ENCODE results near the gene SLC25A15. TPM values are rescaled to one million over a fixed set of nuclear protein-coding genes. Genes with fewer than 3 reads are reported as not detected.

The SLC25A15 gene
- total and polyA plus RNA-seq, 2 experiments from 2014 or later, result 12.7 to 24.4 TPM

DNA sequence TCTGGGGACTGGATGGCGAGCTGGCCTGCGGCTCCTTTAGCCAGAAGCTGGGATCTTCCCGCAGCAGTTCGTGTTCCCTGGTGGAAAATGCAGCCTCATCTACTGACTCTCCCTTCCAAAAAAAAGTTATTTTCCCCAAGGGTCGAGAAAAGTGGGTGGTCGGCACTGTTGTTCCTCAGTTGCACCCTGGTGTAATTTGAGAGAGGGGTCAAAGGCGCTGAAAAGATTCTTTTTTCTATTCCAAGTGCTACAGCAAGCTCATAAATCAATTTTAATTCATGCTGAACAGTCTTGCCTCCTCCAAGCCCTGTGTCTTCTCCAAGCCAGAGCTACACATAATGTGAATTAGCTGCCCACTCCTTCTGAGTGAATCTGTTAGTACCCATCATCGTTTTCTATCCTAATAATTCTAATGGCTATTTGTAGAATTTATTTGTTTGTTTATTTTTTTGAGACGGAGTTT lies 774 bp downstream of the SLC25A15 start:
- Histone ChIP-seq H3K27me3 (replicated peaks; ENCODE audit: insufficient read depth) (no peaks in the 10 kb centered on the region), H3K36me3 (ENCODE audit: low read depth) (no peaks in the 10 kb centered on the region), H3K9me3 (ENCODE audit: low read depth) (no peaks in the 10 kb centered on the region), H3K4me2 (ENCODE audit: unreplicated experiment) (peak overlapping the region; percentile 83), H3K4me1 (ENCODE audit: insufficient read depth) (peaks cover 17% of the 10 kb centered on the region), H2AFZ (peak overlapping the region; percentile 92), H4K20me1 (ENCODE audit: insufficient read depth) (no peaks in the 10 kb centered on the region), H3K9me2 (ENCODE audit: insufficient read depth) (no peaks in the 10 kb centered on the region), H3K79me2 (ENCODE audit: insufficient read depth) (peaks cover 13% of the 10 kb centered on the region), H3K9ac (peak overlapping the region; percentile 86), H3F3A (ENCODE audit: insufficient read depth) (peaks cover 27% of the 10 kb centered on the region), H3K27ac (peak overlapping the region; percentile 72), H3K4me3 (peak overlapping the region; percentile 83)
- in situ Hi-C loops (cut with MboI), result no loop called here
- WGBS, 2 experiments (ENCODE audit: low coverage in 1 of 2, low lambda C conversion rate in 2 of 2, missing lambda C conversion rate in 2 of 2), result 12% methylated on average over 9 of the region's 9 CpGs
- DNase-seq, result no peak
- TF ChIP-seq EZH2phosphoT487 (IDR thresholded peaks at IDR 0.05; ENCODE audit: insufficient read depth, low read depth), result no peak
- no peak for TF ChIP-seq EZH2 (IDR thresholded peaks at IDR 0.05; ENCODE audit: insufficient read depth, poor library complexity, severe bottlenecking)

DNA sequence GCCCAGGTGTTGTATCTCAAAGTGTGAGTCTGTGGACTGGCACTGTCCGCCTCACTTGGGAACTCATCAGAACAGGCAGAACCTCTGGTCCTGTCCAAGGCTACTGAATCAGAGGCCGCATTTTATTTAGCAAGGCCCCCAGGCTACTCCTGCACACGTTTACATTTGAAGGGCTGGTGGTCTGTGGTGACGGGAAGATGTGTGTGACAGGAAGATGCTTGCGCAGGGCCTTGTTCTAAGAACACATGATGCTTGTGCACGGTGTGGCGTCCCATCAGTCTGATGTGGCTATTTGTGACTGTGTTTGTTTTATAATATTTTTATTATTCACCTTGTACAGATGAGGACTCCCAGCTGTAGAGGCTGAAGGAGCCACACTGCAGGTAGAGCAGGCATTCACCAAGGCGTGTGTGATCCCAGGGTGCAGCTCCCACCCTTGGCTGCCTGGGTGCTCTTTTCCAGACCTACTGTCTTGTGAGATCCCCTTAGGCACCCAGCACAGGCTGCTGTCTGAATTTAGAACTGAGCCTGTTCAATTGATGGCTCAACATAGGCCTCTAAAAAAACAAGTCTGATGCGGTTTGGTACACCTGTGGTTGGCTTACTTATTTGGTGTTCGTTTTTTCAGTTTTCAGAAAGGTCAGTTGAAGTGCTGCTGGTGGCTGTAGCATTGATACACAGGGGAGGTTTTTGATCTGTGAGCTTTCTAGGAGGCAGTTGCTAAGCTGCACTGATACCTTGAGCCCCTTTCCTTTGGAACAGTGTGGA lies 3.1 kb downstream of the SLC25A15 start:
- TF ChIP-seq EZH2phosphoT487 (IDR thresholded peaks at IDR 0.05; ENCODE audit: insufficient read depth, low read depth), result no peak
- TF ChIP-seq EZH2 (IDR thresholded peaks at IDR 0.05; ENCODE audit: insufficient read depth, poor library complexity, severe bottlenecking), result no peak
- H3K4me2 ChIP-seq (ENCODE audit: unreplicated experiment), result no peak overlapping the region
- no peaks in the 10 kb centered on the region for H4K20me1 ChIP-seq (ENCODE audit: insufficient read depth)
- H3K27ac ChIP-seq, result no peak overlapping the region
- in situ Hi-C loops (cut with MboI), result no loop called here
- DNase-seq, result no peak
- no peaks in the 10 kb centered on the region for H3K36me3 ChIP-seq (ENCODE audit: low read depth)
- no peaks in the 10 kb centered on the region for H3K27me3 ChIP-seq (replicated peaks; ENCODE audit: insufficient read depth)
- no peak overlapping the region for H3K9ac ChIP-seq
- peaks cover 13% of the 10 kb centered on the region for H3K79me2 ChIP-seq (ENCODE audit: insufficient read depth)
- no peaks in the 10 kb centered on the region for H3K9me3 ChIP-seq (ENCODE audit: low read depth)
- peaks cover 15% of the 10 kb centered on the region; the same call in 1 of the 2 replicates for H3F3A ChIP-seq (ENCODE audit: insufficient read depth)
- WGBS, 2 experiments (ENCODE audit: low coverage in 1 of 2, low lambda C conversion rate in 2 of 2, missing lambda C conversion rate in 2 of 2), result 91 to 92% methylated on average over 10 of the region's 10 CpGs
- no peaks in the 10 kb centered on the region for H3K9me2 ChIP-seq (ENCODE audit: insufficient read depth)
- peaks cover 5% of the 10 kb centered on the region for H3K4me1 ChIP-seq (ENCODE audit: insufficient read depth)
- no peak overlapping the region for H3K4me3 ChIP-seq
- no peak overlapping the region for H2AFZ ChIP-seq

DNA sequence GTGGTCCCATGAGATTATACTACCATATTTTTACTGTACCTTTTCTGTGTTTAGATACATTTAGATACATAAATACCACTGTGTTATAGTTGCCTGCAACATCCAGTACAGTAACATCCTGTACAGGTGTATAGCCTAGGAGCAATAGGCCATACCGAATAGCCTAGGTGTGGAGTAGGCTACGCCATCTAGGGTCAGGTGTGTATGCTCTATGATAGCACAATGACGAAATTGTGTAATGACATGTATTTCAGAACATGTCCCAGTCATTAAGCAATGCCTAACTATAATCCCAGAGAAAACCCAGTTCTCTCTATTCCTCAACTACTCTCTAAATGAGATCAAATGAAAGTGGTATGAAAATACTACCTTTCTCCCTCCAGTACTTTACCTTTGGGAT lies 3.9 kb downstream of the SLC25A15 start:
- TF ChIP-seq EZH2phosphoT487 (IDR thresholded peaks at IDR 0.05; ENCODE audit: insufficient read depth, low read depth) (no peak), EZH2 (IDR thresholded peaks at IDR 0.05; ENCODE audit: insufficient read depth, poor library complexity, severe bottlenecking) (no peak)
- H3F3A ChIP-seq (ENCODE audit: insufficient read depth), result 0 out of 2 replicates have a peak, but pooled peaks cover 7% of the 10 kb centered on the region
- H3K36me3 ChIP-seq (ENCODE audit: low read depth), result peaks cover 3% of the 10 kb centered on the region; the same call in 1 of the 2 replicates

DNA sequence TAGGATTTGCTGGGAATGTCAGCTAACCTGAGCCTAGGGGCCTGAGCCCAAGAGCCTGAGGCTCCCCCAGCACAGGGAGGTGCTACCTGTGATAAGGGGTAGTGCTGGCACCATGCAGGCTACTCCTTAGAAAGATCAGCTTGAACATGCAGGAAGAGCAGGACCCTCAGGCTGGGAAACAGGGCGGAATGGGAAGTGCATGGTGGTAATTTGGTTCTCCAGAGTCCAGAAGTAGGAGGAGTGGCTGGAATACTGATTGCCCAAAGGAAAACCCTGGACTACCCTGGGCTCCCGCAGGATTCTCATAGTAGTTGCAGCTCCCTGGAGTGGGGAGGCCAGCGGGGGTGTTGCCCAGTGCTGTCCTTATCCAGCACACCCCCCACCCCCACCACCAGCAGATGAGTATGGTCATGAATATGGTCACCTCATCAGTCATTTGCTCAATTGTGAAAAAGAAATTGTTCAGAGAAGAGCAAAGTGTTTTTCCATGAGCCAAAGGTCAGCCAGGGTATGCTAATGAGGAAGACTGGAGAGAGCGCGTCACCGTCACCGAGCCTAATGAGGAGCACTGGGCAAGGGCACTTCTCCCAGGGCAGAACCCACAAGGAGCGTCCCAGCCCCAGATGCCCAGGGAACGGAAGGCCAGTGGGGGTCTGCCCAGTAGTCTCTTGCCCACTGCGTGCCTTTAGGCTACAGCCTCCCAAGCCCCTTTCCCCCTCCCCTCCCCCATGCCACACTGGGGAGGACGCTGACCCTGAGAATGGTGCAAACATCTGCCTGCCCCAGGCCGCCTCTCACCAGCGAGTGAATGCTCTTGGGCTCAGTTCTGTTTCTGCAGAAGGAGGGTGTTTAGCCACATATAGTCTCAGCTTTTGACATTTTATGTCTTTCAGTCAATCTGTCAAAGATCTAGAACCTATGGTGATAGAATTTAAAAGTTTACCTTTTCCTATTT lies 5.3 kb downstream of the SLC25A15 start:
- DNase-seq, result no peak
- H3K4me3 ChIP-seq, result no peak overlapping the region

More for the DNA sequence above, 3.9 kb downstream of the SLC25A15 start:
- Histone ChIP-seq H3K9ac (no peak overlapping the region), H3K27ac (no peak overlapping the region), H4K20me1 (ENCODE audit: insufficient read depth) (no peaks in the 10 kb centered on the region), H3K79me2 (ENCODE audit: insufficient read depth) (peaks cover 13% of the 10 kb centered on the region), H3K4me1 (ENCODE audit: insufficient read depth) (peaks cover 5% of the 10 kb centered on the region; the same call in 1 of the 2 replicates), H3K27me3 (replicated peaks; ENCODE audit: insufficient read depth) (no peaks in the 10 kb centered on the region), H3K9me2 (ENCODE audit: insufficient read depth) (no peaks in the 10 kb centered on the region), H3K9me3 (ENCODE audit: low read depth) (no peaks in the 10 kb centered on the region), H3K4me3 (no peak overlapping the region), H3K4me2 (ENCODE audit: unreplicated experiment) (no peak overlapping the region), H2AFZ (no peak overlapping the region)
- DNase-seq, result no peak
- 89 to 94% methylated on average over 3 of the region's 3 CpGs for WGBS, 2 experiments (ENCODE audit: low coverage in 1 of 2, low lambda C conversion rate in 2 of 2, missing lambda C conversion rate in 2 of 2)
- in situ Hi-C loops (cut with MboI), result no loop called here

More for the DNA sequence above, 5.3 kb downstream of the SLC25A15 start:
- H2AFZ ChIP-seq, result no peak overlapping the region
- no peaks in the 10 kb centered on the region for H3F3A ChIP-seq (ENCODE audit: insufficient read depth)
- peaks cover 5% of the 10 kb centered on the region; the same call in 1 of the 2 replicates for H3K4me1 ChIP-seq (ENCODE audit: insufficient read depth)
- no peak overlapping the region for H3K9ac ChIP-seq
- H3K27me3 ChIP-seq (replicated peaks; ENCODE audit: insufficient read depth), result no peaks in the 10 kb centered on the region
- H3K36me3 ChIP-seq (ENCODE audit: low read depth), result peaks cover 3% of the 10 kb centered on the region; the same call in 1 of the 2 replicates
- WGBS, 2 experiments (ENCODE audit: low coverage in 1 of 2, low lambda C conversion rate in 2 of 2, missing lambda C conversion rate in 2 of 2), result 93 to 95% methylated on average over 13 of the region's 13 CpGs
- TF ChIP-seq EZH2 (IDR thresholded peaks at IDR 0.05; ENCODE audit: insufficient read depth, poor library complexity, severe bottlenecking) (no peak), EZH2phosphoT487 (IDR thresholded peaks at IDR 0.05; ENCODE audit: insufficient read depth, low read depth) (no peak)
- no peaks in the 10 kb centered on the region for H4K20me1 ChIP-seq (ENCODE audit: insufficient read depth)
- H3K9me3 ChIP-seq (ENCODE audit: low read depth), result no peaks in the 10 kb centered on the region
- no peak overlapping the region for H3K4me2 ChIP-seq (ENCODE audit: unreplicated experiment)
- no peak overlapping the region for H3K27ac ChIP-seq
- peaks cover 13% of the 10 kb centered on the region for H3K79me2 ChIP-seq (ENCODE audit: insufficient read depth)
- in situ Hi-C loops (cut with MboI), result no loop called here
- no peaks in the 10 kb centered on the region for H3K9me2 ChIP-seq (ENCODE audit: insufficient read depth)

Measured in GM23248 (cell line).